Right atrium auricular region (tissue), 2 donors: ENCODE data around the gene CCL26. TPM values are rescaled to one million over a fixed set of nuclear protein-coding genes. Genes with fewer than 3 reads are reported as not detected.
"Not testable (repeated sequence)": the region's sequence is repeated elsewhere in the genome, so short reads cannot be mapped to it uniquely, and the experiment has no call there.

Experiments used
- DNase-seq: peaks from one replicate; pipeline ENCODE4 v3.0.0-alpha.2; 2019; ENCODE audit warnings: low spot score
- H3K27ac ChIP-seq, 2 donors: fragments of 200-600 bp; sonication (generic); 1 replicate in 1 of 2; 2 replicates in 1 of 2; pipeline ENCODE4 v1.5.1; 2016 to 2019
- H3K27me3 ChIP-seq, 2 donors: fragments of 200-600 bp; sonication (generic); one replicate each; pipeline versions ENCODE4 v1.5.1 to v1.6.0; 2017 to 2019
- H3K36me3 ChIP-seq: fragments of 200-600 bp; sonication (generic); one replicate; pipeline ENCODE4 v1.5.1; 2016
- H3K4me1 ChIP-seq, 2 donors: fragments of 200-600 bp; sonication (generic); one replicate each; pipeline versions ENCODE4 v1.5.1 to v1.6.0; 2017 to 2019
- H3K4me3 ChIP-seq, 2 donors: fragments of 200-600 bp; sonication (generic); 1 replicate in 1 of 2; 2 replicates in 1 of 2; pipeline ENCODE4 v1.5.1; 2017 to 2019; ENCODE audit warnings: mild to moderate bottlenecking in 1 of 2, moderate library complexity in 1 of 2
- H3K9me3 ChIP-seq, 2 donors: fragments of 200-600 bp; sonication (generic); one replicate each; pipeline ENCODE4 v1.5.1; 2019
- total RNA-seq, 2 donors: library from RNA; depleted of rRNA; stranded (reverse); fragments of >200 nt; gene quantifications; one replicate each; pipeline ENCODE4 v1.1.0, GENCODE V29; 2016
- TF ChIP-seq, protein P1 (sequence below), 2 donors: fragments of 200-600 bp; sonication (generic); IDR thresholded peaks; one replicate each; pipeline ENCODE4 v1.5.1; 2019; ENCODE audit warnings: antibody characterized with exemption in 2 of 2

CCL26 gene
- total RNA-seq, 2 donors from 2014 or later: 0.93 to 3.3 TPM

DNA sequence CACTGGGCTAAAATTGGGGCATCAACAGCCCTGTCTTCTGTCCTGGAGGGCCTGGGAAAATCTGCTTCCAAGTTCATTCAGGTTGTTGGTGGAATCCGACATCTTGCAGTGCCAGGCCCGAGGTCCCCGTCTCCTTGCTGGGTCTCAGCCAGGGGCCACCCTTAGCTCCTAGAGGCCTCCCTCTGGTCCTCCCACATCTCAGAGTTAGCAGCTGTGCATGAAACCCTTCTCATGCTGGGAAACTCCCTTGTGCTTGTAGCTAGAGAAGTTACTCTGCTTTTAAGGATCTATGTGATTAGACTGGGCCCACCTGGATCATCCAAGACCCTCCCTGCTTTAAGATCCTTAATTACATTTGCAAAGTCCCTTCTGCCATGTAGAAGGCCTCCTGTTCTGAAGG, 48.6 kb downstream of the CCL26 start:
- H3K36me3 ChIP-seq: no peaks in the 10 kb centered on the region

DNA sequence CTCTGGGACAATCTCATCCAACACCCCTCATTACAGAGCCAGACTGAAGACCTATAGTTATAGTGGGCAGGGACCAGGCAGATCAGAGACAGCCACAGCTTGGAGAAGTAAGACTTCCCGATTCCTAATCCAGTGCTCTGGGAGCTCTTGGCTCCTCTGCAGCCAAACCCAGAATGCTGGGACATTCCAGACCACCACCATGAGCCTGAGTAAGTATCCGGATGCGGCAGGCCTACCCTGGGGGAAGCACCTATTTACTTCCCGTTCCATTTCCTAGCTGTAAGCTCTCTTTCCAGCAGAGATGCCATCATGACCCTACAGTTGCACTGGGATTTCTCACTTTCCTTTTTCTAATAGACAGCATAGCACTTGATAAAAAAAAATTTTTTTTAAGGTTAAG, 49.6 kb downstream of the CCL26 start:
- no peaks in the 10 kb centered on the region for H3K27me3 ChIP-seq
- TF ChIP-seq, protein P1, sequence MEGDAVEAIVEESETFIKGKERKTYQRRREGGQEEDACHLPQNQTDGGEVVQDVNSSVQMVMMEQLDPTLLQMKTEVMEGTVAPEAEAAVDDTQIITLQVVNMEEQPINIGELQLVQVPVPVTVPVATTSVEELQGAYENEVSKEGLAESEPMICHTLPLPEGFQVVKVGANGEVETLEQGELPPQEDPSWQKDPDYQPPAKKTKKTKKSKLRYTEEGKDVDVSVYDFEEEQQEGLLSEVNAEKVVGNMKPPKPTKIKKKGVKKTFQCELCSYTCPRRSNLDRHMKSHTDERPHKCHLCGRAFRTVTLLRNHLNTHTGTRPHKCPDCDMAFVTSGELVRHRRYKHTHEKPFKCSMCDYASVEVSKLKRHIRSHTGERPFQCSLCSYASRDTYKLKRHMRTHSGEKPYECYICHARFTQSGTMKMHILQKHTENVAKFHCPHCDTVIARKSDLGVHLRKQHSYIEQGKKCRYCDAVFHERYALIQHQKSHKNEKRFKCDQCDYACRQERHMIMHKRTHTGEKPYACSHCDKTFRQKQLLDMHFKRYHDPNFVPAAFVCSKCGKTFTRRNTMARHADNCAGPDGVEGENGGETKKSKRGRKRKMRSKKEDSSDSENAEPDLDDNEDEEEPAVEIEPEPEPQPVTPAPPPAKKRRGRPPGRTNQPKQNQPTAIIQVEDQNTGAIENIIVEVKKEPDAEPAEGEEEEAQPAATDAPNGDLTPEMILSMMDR (IDR thresholded peaks at IDR 0.05): no peak
- H3K36me3 ChIP-seq: no peaks in the 10 kb centered on the region
- no peak overlapping the region for H3K4me3 ChIP-seq
- no peak overlapping the region for H3K27ac ChIP-seq
- H3K9me3 ChIP-seq: no peaks in the 10 kb centered on the region
- peaks cover 0 to 6% of the 10 kb centered on the region in 2 donors for H3K4me1 ChIP-seq
- no peak for DNase-seq

More for the DNA sequence above, 48.6 kb downstream of the CCL26 start:
- Histone ChIP-seq H3K4me3 (no peak overlapping the region), H3K27ac (no peak overlapping the region), H3K27me3 (no peaks in the 10 kb centered on the region), H3K4me1 (peaks cover 0 to 13% of the 10 kb centered on the region in 2 donors), H3K9me3 (no peaks in the 10 kb centered on the region)
- no peak for DNase-seq
- TF ChIP-seq, protein P1 (IDR thresholded peaks at IDR 0.05): no peak

DNA sequence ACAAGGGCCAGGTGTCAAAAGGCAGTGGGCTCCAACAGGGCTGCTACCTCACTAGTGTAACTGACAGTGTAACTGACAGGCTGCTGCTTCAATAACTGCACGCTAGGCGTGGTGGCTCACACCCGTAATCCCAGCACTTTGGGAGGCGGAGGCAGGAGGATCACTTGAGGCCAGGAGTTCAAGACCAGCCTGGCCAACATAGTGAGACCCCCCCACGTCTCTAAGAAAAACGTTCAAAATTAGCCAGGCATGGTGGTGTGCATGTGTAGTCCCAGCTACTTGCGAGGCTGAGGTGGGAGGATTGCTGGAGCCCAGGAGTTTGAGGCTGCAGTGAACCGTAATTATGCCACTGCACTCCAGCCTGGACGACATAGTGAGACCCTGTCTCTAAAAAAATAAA, 50.1 kb downstream of the CCL26 start:
- not testable (repeated sequence) for DNase-seq, H3K4me1 ChIP-seq, H3K36me3 ChIP-seq, H3K9me3 ChIP-seq, H3K4me3 ChIP-seq, H3K27me3 ChIP-seq, H3K27ac ChIP-seq

DNA sequence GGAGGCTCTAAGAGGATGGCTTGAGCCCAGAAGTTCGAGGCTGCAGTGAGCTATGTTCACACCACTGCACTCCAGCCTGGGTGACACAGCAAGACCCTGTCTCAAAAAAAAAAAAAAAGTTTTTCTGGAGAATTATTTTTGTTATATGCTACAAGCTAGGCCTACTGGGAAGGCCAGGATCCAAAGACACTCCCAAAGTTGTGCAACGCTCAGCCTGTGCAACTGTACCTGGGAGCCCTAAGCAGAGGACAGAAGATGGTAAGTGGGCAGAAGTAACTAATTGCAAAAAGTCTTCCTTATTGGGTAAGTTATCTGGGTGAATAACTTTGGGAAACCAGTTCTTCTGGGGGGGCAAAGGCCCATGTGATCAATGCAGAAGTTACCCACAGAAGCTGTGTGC, 50.6 kb downstream of the CCL26 start:
- Histone ChIP-seq H3K36me3 (no peaks in the 10 kb centered on the region), H3K9me3 (no peaks in the 10 kb centered on the region), H3K27ac (no peak overlapping the region), H3K4me1 (peaks cover 0 to 6% of the 10 kb centered on the region in 2 donors), H3K27me3 (no peaks in the 10 kb centered on the region), H3K4me3 (no peak overlapping the region)
- DNase-seq: no peak
- TF ChIP-seq, protein P1 (IDR thresholded peaks at IDR 0.05): no peak

DNA sequence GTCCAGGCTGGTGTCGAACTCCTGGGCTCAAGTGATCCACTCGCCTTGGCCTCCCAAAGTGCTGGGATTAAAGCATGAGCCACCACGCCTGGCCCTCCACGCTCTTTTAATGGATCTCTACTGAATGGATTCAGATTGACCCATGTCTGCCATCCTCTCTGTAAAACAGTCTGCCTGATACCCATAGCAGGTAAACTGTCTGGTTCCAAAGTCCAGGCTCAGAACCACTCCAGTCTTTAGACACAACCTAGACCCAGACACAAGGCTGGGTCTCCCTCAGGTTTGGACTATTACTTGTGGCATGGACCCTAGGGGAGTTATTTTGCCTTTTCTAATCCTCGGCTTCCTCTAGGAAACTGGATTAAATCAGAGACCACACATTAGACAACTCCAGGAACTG, 52.4 kb downstream of the CCL26 start:
- no peak overlapping the region for H3K4me3 ChIP-seq
- no peaks in the 10 kb centered on the region for H3K9me3 ChIP-seq
- H3K36me3 ChIP-seq: no peaks in the 10 kb centered on the region
- no peaks in the 10 kb centered on the region for H3K27me3 ChIP-seq
- H3K27ac ChIP-seq: no peak overlapping the region
- TF ChIP-seq, protein P1 (IDR thresholded peaks at IDR 0.05): no peak
- DNase-seq: no peak
- H3K4me1 ChIP-seq: peaks cover 0 to 6% of the 10 kb centered on the region in 2 donors

Other genes with a start within 250 kb of the CCL26 start
- 10 to 100 TPM; 12.2 to 13.6 TPM for gene HIP1, start 33.3 kb downstream of the CCL26 start, total RNA-seq
- not detected for gene CCL24, start 41.6 kb upstream of the CCL26 start, total RNA-seq
- 10 to 100 TPM; 43.5 to 60.0 TPM for gene RHBDD2, start 106.8 kb upstream of the CCL26 start, total RNA-seq
- 10 to 100 TPM; 53.4 to 85.3 TPM for gene POR, start 142.9 kb upstream of the CCL26 start, total RNA-seq
- gene TMEM120A, start 222.4 kb upstream of the CCL26 start, total RNA-seq: 10 to 100 TPM; 35.3 to 50.0 TPM